SHP77 treated with DMSO at 0.1 percent for 48 hours (cell line): ENCODE measurements around the gene MSANTD7.

Experiments
- DNase-seq: peaks from one replicate; lab custom pipeline; 2025; lab: John Stamatoyannopoulos, UW

Gene MSANTD7

GRCh38 chr10:14880229-14880628 lies 42.1 kb downstream of the MSANTD7 start:
- no peak for DNase-seq

GRCh38 chr10:14884082-14884481 lies 46.0 kb downstream of the MSANTD7 start:
- DNase-seq: no peak
